Renal pelvis (tissue), 4 donors: Measurements from ENCODE around the gene CCDC106. TPM values are rescaled to one million over a fixed set of nuclear protein-coding genes. Genes with fewer than 3 reads are reported as not detected.
A peak's percentile ranks its signal among the peaks of the same experiment; 100 is the strongest.

ENCODE experiments used
- DNase-seq: peaks from one replicate; pipeline ENCODE4 v3.0.0-alpha.2; 2013
- polyA plus RNA-seq, 3 donors: library from polyadenylated mRNA; unstranded; fragments of 120-200 nt; gene quantifications; one replicate each; pipeline ENCODE4 v1.2.1, GENCODE V29; 2013; ENCODE audit not compliant: insufficient read length in 3 of 3

CCDC106 gene
- polyA plus RNA-seq, 3 donors: 28.0 to 30.2 (median 28.2) TPM

DNA sequence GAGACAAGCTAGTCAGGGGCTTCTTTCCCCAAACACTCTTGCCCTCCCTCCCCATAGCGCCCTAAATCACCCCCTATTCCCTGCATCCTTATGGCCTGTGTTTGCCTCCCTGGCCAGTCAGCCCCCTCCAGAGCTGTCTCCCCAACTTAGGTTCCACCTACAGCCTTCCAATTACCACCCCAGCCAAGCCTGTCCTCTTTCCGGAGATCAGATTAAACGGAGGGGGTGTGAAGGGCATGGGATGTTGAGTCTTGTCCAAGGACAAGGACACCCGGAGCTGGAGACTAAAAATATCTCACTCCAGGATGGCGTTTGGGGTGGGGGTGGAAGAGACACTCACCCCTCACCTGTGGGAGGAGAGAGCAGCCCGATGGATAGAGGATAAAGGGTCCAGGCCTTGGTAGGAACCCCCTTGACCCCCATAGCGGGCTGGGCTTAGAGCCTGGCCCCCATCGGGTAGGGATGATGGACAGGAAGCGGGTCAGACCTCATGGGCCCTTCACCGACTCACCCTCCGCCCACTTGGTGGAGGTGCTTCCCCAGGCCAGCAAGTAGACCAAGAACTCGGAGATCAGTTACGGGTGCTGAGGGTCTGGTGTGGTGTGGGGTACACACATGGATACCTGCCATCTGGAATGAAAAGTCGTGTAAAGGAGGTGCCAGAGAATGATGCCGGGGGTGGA, 36.6 kb upstream of the CCDC106 start:
- no peak for DNase-seq

- DNase-seq: no peak
Observed at GRCh38 chr19:55611983-55612645, 35.9 kb upstream of the CCDC106 start.

- no peak for DNase-seq
Observed at GRCh38 chr19:55613396-55613795, 34.6 kb upstream of the CCDC106 start.

DNA sequence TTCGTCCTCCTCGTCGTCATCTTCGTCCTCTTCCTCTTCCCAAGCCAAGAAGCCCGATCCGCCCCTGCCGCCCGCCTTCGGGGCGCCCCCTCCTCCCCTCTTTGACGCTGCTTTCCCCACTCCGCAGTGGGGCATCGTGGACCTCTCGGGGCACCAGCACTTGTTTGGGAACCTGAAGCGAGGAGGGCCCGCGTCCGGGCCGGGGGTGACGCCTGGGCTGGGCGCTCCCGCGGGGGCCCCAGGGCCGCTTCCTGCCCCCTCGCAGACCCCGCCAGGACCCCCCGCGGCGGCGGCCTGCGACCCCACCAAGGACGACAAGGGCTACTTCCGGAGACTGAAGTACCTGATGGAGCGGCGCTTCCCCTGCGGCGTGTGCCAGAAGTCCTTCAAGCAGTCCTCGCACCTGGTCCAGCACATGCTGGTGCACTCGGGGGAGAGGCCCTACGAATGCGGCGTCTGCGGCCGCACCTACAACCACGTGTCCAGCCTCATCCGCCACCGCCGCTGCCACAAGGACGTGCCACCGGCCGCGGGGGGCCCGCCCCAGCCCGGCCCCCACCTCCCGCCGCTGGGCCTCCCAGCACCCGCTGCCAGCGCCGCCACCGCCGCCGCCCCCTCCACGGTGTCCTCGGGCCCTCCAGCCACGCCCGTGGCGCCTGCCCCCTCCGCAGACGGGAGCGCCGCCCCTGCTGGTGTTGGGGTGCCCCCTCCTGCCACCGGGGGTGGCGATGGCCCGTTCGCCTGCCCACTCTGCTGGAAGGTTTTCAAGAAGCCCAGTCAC, 33.9 kb upstream of the CCDC106 start:
- DNase-seq: no peak

GRCh38 chr19:55614711-55615542, 33.1 kb upstream of the CCDC106 start:
- DNase-seq: no peak

DNA sequence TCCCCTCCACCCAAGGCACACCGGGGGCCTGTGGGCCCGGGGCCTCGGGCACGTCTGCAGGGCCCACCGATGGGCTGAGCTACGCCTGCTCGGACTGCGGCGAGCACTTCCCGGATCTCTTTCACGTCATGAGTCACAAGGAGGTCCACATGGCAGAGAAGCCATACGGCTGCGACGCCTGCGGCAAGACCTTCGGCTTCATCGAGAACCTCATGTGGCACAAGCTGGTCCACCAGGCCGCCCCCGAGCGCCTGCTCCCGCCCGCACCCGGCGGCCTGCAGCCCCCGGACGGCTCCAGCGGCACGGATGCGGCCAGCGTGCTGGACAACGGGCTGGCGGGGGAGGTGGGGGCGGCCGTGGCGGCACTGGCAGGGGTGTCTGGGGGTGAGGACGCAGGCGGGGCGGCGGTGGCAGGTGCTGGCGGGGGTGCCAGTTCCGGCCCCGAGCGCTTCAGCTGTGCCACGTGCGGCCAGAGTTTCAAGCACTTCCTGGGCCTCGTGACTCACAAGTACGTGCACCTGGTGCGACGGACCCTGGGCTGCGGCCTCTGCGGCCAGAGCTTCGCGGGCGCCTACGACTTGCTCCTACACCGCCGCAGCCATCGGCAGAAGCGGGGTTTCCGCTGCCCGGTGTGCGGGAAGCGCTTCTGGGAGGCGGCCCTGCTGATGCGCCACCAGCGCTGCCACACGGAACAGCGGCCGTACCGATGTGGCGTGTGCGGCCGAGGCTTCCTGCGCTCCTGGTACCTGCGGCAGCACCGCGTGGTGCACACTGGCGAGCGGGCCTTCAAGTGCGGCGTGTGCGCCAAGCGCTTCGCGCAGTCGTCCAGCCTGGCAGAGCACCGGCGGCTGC, 32.2 kb upstream of the CCDC106 start:
- DNase-seq: no peak

DNA sequence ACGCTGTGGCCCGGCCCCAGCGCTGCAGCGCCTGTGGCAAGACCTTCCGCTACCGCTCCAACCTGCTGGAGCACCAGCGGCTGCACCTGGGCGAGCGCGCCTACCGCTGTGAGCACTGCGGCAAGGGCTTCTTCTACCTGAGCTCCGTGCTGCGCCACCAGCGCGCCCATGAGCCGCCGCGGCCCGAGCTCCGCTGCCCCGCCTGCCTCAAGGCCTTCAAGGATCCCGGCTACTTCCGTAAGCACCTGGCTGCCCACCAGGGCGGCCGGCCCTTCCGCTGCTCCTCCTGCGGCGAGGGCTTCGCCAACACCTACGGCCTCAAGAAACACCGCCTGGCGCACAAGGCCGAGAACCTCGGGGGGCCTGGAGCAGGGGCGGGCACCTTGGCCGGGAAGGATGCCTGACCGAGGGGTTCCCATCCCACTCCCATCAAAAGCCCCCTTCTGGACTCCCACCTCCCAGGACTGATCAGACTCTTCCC, 31.6 kb upstream of the CCDC106 start:
- no peak for DNase-seq

- DNase-seq: no peak
Observed at GRCh38 chr19:55617426-55617825, 30.6 kb upstream of the CCDC106 start.

GRCh38 chr19:55618426-55618825, 29.6 kb upstream of the CCDC106 start:
- no peak for DNase-seq

DNA sequence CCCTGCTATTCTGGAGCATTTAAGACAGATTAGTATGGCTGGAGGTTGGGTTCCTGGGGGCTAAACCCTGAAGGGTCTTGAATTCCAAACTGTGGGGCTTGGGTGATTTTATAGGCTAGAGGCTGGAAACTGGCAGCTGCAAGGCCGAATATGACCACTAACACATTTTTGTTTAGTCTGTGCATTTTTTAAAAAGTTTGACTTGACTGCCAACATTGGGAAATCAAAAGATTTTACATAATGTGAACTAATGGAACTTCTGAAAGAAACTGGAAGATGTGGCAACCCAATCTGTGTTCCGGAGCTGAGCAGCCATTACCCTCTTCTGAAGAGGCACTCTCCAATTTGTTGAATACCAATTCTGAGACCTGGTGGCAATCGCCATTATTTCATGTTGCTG, 28.7 kb upstream of the CCDC106 start:
- no peak for DNase-seq

- DNase-seq: no peak
Observed at GRCh38 chr19:55620410-55621204, 27.4 kb upstream of the CCDC106 start.

DNA sequence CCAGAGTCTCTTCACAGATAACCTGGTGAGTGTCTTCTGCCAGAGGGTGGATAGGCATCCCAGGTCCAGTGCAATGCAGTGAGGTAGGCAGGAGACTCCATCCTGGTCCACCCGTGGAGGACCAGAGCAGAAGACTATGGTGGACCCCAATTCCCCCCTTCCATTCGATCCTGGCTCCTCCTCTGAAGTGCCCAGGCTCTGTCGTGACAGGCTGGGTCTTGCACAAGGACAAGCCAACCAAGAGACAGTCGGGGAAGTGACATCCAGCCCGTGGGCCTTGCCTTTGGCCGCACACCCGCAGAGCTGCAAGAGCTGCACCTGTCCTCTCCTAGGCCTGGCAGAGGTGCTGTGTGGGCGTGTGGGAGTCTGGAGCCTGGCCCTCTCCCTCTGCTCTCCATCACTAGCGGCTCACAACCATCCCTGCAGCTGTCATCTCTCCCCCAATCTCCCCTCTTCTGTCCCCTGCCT, 26.8 kb upstream of the CCDC106 start:
- DNase-seq: no peak

DNA sequence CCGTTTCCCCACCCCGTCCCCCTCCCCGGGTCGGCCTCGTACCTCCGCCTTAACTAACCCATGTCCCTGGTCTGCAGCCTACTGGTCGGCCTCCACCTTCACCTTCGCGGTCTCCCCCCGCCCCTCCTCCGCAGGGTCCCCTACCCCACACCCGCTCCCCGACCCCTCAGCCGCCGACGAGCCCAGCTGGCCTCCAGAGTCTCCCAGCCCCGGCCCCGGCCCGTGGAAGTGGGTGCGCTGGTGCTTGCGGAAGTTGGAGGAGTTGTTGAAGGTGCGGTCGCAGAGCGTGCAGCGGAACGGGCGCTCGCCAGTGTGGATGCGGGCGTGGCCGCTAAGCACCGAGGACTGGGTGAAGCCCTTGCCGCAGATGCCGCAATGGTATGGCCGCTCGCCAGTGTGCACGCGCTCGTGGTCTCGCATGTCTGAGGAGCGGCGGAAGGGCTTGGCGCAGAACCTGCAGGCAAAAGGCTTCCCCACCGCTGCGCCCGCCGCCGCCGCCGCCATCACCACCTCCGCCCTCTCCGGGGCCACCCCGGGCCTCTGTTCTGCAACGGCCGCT, 26.3 kb upstream of the CCDC106 start:
- DNase-seq: no peak

DNA sequence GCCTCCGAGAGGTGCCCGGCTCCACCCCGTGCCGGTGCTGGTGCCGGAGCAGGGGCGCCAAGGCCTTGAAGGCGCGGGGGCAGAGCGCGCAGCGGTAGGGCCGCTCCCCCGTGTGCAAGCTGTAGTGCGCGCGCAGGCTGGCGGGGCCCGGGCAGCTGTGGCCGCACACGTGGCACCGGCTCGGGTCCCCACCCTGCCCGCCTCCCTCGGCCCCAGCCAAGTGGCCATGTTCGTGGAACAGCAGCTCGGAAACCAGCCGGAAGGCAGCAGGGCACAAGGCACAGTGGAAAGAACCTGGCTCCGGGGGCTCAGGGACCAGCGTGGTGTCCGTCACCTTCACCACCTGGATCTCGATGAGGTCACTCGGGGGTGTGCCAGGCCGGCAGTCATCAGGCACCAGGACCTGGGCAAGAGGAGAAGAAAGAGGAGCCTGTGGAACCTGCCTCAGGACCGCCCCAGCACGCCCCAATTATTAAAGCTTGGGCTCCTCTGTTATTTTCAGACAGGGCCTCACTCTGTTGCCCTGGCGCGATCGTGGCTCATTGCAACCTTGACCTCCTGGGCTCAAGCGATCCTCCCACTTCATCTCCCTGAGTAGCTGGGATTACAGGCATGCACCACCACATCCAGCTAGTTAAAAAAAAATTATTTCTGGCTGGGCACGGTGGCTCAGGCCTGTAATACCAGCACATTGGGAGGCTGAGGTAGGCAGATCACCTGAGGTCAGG, 25.6 kb upstream of the CCDC106 start:
- DNase-seq: no peak

- no peak for DNase-seq
Observed at GRCh38 chr19:55623130-55623529, 24.9 kb upstream of the CCDC106 start.

- no peak for DNase-seq
Observed at GRCh38 chr19:55623561-55623960, 24.5 kb upstream of the CCDC106 start.

DNA sequence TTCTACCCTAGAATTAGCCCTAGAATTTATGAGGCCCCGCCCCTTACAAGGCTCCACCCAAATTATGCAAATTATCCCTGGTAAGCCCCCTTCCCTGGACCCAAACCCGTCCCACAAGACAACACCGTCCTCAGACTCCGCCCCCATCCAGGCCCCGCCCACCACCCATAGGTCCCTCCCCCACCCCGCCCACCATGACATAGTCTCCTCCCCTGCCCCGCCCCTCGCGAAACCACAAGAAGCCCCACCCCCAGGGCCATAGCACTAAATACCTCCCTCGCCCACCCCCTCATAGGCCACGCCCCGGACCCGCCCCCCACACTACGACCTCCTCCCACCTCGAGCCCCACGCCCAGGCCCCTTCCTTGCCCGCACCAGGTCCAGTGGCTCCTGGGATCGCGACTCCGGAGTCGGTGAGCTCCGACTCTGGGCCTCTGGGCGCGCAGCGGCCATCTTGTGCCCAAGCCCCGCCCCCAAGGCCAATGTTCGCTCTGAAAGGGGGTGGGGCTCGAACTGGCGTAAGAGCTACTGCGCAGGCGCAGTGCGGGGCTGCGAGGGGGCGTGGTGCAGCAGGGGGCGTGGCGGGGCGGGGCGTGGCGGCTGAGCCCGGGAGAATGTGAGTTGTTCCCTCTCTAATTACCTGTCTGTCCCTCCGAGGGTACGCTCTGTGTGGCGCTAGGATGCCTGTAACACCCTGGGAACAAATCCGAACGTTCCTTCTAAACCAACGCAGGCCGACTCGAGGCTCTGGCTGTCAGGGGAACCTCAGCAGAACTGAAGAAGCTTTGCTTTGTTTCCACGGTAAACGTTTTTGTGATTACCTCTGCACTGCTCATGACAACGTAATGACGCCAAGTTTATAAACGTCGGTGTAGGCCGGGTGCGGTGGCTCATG, 23.7 kb upstream of the CCDC106 start, which contains the start of gene ZNF784:
TSS of gene ZNF784 (minus strand) at position 458 of the 895 bp plus-strand sequence. CDS start at position 453, 5 bp downstream.
- DNase-seq: peak; percentile 92

DNA sequence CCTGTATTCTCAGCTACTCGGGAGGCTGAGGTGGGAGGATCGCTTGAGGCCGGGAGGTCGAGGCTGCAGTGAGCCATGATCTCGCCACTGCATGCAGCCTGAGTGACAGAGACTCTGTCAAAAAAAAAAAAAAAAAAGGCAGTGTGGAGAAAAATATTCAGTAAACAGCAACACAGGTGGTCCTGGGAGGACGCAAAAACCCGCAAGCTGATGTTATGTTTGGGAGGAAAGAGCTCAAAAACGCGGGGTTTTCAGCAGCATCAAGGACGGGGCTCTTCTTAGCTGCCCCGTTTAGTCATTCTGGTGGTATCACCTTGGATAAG, 23.0 kb upstream of the CCDC106 start:
- DNase-seq: no peak
